UCSD-AML1 (cell line): ENCODE data around the gene OR13C2.
"Not testable (repeated sequence)": the region's sequence is repeated elsewhere in the genome, so short reads cannot be mapped to it uniquely, and the experiment has no call there.

Experiments
- DNase-seq: peaks from one replicate; lab custom pipeline; 2025; ENCODE audit not compliant: unreplicated experiment; lab: John Stamatoyannopoulos, UW

The OR13C2 gene

DNA sequence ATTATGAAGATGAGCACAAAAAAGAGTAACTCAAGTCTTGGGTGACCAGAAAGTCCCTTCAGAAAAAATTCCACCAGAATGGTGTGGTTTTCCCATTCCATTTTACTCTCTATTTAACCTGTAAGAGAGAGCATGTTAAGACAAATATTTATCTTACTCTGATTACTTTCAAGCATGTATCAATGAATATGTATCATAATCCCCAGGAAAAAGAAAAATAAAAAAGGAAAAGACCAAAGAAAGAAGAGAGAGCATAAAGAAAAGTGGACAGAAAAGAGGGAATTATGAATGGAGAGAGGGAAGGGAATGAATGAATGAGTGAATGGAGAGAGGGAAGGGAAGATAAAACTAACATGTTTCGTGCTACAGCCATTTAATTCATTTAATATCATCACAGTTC lies at the start of gene OR13C2:
OR13C2 (minus strand) TSS at position 101 of the 400 bp plus-strand sequence; CDS start at position 101, 0 bp downstream.
- not testable (repeated sequence) for DNase-seq

GRCh38 chr9:104635456-104635855 lies 30.0 kb upstream of the OR13C2 start:
- DNase-seq: no peak

- DNase-seq: no peak
Observed at GRCh38 chr9:104633976-104634520, 28.6 kb upstream of the OR13C2 start.

GRCh38 chr9:104625964-104626363 lies 20.5 kb upstream of the OR13C2 start:
- not testable (repeated sequence) for DNase-seq

- DNase-seq: no peak
Observed at GRCh38 chr9:104618104-104618503, 12.7 kb upstream of the OR13C2 start, which contains the start of gene OR13C9. OR13C9 (minus strand) TSS chr9:104618204; CDS start chr9:104618204, 0 bp downstream.

- DNase-seq: no peak
Observed at GRCh38 chr9:104617418-104617817, 12.0 kb upstream of the OR13C2 start.

GRCh38 chr9:104611213-104611612 lies 5.8 kb upstream of the OR13C2 start:
- DNase-seq: no peak

DNA sequence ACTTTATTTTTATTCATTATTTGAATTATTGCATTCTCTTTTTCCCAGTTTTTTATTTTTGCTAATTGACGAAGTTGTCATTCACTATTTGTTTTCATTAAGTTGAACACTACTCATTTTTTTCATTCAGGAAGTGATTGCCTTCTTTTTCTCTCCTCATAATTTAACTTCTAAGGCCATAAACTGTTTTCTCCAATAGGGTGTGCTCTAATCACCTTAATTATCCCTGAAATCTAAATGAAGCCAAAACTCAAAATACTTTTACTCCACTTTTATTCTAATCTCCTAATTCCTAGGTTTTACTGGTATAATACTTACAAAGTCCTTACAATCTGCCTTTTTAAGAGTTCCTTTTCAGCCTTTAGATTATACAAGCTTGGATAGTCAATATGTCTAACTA lies 2.9 kb upstream of the OR13C2 start:
- DNase-seq: no peak

GRCh38 chr9:104606152-104606551 lies 725 bp upstream of the OR13C2 start:
- no peak for DNase-seq

- no peak for DNase-seq
Observed at GRCh38 chr9:104604801-104605200, 626 bp downstream of the OR13C2 start.

- not testable (repeated sequence) for DNase-seq
Observed at GRCh38 chr9:104599313-104599712, 6.1 kb downstream of the OR13C2 start, which contains the start of gene OR13C5. OR13C5 (minus strand) TSS chr9:104599413; CDS start chr9:104599413, 0 bp downstream.

DNA sequence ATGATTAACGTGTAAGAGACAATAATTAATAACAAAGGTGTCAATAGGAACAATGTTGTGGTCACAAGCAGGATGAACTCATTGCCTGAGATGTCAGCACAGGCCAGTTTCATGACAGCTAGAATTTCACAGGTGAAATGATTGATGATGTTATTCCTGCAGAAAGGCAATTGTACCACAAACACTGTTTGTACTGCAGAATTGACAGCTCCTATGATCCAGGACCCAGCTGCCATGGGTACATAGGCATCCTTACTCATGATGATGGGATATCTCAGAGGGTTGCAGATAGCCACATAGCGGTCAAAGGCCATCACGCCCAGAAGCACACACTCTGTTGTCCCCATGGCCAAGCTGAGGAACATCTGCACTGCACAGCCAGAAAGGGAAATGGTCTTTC lies 6.7 kb downstream of the OR13C2 start:
- DNase-seq: not testable (repeated sequence)

- DNase-seq: no peak
Observed at GRCh38 chr9:104589626-104590025, 15.8 kb downstream of the OR13C2 start.

- no peak for DNase-seq
Observed at GRCh38 chr9:104586496-104587180, 18.8 kb downstream of the OR13C2 start.

DNA sequence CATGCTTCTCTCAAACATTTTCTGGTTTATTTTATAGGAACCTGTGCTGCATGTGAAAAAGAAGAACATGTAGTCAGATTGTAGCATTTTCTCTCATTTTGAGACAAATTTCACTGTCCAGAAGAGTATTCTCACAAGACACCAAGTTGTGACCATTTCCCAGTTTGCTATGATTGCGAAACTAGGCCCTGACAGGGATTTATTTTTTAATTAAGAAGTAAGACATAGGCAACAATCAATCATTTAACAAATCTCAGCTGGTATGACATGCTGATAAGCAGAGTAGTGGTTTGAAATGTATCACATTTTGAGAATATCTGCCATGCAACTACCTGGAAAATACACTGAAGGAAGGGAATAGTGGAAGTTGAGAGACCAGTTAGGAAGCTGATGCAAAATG lies 24.9 kb downstream of the OR13C2 start:
- DNase-seq: no peak

GRCh38 chr9:104577263-104577662 lies 28.2 kb downstream of the OR13C2 start:
- DNase-seq: no peak

DNA sequence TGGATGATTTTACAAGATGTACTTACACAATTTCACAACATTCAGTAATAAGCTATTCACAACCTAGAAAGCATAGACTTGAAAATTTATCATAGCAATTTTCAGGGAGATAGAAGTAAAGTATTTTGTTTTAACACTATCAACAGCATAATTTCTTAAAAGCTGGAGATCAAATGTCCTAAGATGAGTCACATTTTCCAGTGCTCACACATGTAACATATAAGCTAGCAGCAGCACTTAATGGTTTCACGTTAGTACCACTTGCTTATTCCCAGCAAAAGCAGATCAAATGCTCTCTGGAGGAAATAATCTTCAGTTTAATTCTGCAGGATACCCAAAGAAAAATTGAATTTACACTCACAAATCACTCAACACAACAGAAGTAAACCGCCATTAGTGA lies 30.0 kb downstream of the OR13C2 start:
- no peak for DNase-seq

GRCh38 chr9:104572612-104573011 lies 32.8 kb downstream of the OR13C2 start:
- no peak for DNase-seq

DNA sequence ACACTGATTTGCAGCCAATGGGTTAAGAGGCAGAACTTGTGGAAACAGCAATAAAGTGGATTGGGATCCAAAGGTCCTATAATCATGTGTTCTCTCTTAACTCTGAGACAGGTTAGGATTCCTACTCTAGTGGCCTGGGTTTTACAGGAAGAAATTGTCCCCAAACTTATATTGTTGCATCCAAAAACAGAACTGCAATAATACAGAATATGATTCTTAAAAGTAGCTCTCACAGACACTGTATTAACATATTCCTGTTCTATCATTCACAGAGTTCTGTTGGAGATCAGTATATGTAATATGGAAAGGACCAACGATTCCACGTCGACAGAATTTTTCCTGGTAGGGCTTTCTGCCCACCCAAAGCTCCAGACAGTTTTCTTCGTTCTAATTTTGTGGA lies 36.6 kb downstream of the OR13C2 start, which contains the start of gene OR13C8:
OR13C8 (plus strand) TSS at position 301 of the 400 bp plus-strand sequence; CDS start at position 301, 0 bp downstream.
- DNase-seq: no peak

GRCh38 chr9:104564358-104564757 lies 41.1 kb downstream of the OR13C2 start:
- no peak for DNase-seq

DNA sequence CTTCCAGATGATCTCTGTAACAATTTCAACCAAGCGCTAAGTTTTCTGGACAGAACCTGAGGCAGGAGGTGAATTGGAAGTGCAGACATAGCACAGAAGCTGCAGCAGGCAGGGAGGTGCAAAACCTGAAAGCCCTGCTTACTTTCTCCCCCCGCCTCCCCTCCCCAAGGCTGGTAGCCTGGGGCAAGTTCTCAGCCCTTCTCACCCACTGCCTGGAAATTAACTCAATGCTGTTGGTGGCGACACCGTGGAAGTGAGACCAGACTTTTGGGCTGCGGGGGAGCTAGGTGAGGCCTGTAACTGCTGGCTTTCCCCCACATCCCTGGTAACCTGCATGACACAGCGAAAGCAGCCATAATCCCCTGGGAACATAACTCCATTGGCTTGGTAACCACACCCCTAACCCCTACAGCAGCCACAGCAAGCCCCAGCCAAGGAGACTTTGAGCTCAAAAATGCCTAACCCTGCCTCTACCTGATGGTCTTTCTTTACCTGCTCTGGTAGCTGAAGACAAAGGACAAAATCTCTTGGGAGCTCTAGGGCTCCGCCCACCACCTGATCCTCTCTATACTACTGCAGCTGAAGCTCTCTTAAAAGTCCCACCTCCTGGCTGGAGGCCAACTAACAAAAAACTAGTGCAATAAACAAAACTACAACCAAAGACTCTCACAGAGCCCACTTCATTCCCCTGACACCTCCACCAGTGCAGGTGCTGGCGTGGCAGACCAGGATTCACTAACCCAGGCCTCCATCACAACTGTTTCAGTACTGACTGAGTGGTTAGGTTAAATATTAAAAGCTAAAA lies 48.4 kb downstream of the OR13C2 start:
- no peak for DNase-seq

- DNase-seq: no peak
Observed at GRCh38 chr9:104555521-104555920, 49.9 kb downstream of the OR13C2 start.
